ENCODE results near the gene DDX54.
A peak's percentile ranks its signal among the peaks of the same experiment; 100 is the strongest.
"Not testable (repeated sequence)": the region's sequence is repeated elsewhere in the genome, so short reads cannot be mapped to it uniquely, and the experiment has no call there.

The DDX54 gene

GRCh38 chr12:113138826-113139225, 46.5 kb downstream of the DDX54 start:
- no peak for DNase-seq

GRCh38 chr12:113137861-113138783, 47.2 kb downstream of the DDX54 start:
- DNase-seq = no peak

GRCh38 chr12:113136990-113137511, 48.2 kb downstream of the DDX54 start:
- no peak for DNase-seq

- peak; percentile 67 to 76 for DNase-seq
These were observed 48.9 kb downstream of the DDX54 start for GRCh38 chr12:113136128-113136989.

GRCh38 chr12:113135178-113136127, 49.8 kb downstream of the DDX54 start, which contains the start of gene RASAL1:
Gene RASAL1, minus strand, starts transcription at chr12:113135761. Its CDS starts 299 bp downstream, at chr12:113135462.
- peak; percentile 74 to 76 for DNase-seq

- no peak for DNase-seq
These were observed 50.7 kb downstream of the DDX54 start for GRCh38 chr12:113134521-113134951.

GRCh38 chr12:113134071-113134470, 51.2 kb downstream of the DDX54 start:
- DNase-seq = no peak

GRCh38 chr12:113133666-113134065, 51.6 kb downstream of the DDX54 start:
- DNase-seq = no peak

GRCh38 chr12:113133036-113133435, 52.2 kb downstream of the DDX54 start:
- DNase-seq = no peak

- no peak for DNase-seq
These were observed 53.7 kb downstream of the DDX54 start for GRCh38 chr12:113131556-113131955.

GRCh38 chr12:113130457-113131135, 54.7 kb downstream of the DDX54 start:
- peak in 1 of 2 donors; percentile 29 for DNase-seq

- no peak for DNase-seq
These were observed 55.4 kb downstream of the DDX54 start for GRCh38 chr12:113129664-113130456.

- no peak for DNase-seq
These were observed 56.2 kb downstream of the DDX54 start for GRCh38 chr12:113128802-113129663.

GRCh38 chr12:113127791-113128199, 57.5 kb downstream of the DDX54 start:
- DNase-seq = no peak

GRCh38 chr12:113120670-113121370, 64.5 kb downstream of the DDX54 start:
- DNase-seq = no peak

- no peak for DNase-seq
These were observed 65.2 kb downstream of the DDX54 start for GRCh38 chr12:113119980-113120669.

- DNase-seq = no peak
These were observed 67.1 kb downstream of the DDX54 start for GRCh38 chr12:113118142-113118541.

GRCh38 chr12:113117684-113118083, 67.6 kb downstream of the DDX54 start:
- DNase-seq = not testable (repeated sequence)

Data from CD4-positive, alpha-beta T cell treated with Interleukin-4 for 1 hour (primary cell).